Glomerular visceral epithelial cell (primary cell): ENCODE measurements around the gene CHKB.
"Not testable (repeated sequence)": the region's sequence is repeated elsewhere in the genome, so short reads cannot be mapped to it uniquely, and the experiment has no call there.

ENCODE experiments used
- DNase-seq: peaks from one replicate; pipeline ENCODE4 v3.0.0-alpha.2; 2016; ENCODE audit errors: extremely low spot score

Gene CHKB

GRCh38 chr22:50612168-50612527, 29.5 kb upstream of the CHKB start:
- DNase-seq: no peak

DNA sequence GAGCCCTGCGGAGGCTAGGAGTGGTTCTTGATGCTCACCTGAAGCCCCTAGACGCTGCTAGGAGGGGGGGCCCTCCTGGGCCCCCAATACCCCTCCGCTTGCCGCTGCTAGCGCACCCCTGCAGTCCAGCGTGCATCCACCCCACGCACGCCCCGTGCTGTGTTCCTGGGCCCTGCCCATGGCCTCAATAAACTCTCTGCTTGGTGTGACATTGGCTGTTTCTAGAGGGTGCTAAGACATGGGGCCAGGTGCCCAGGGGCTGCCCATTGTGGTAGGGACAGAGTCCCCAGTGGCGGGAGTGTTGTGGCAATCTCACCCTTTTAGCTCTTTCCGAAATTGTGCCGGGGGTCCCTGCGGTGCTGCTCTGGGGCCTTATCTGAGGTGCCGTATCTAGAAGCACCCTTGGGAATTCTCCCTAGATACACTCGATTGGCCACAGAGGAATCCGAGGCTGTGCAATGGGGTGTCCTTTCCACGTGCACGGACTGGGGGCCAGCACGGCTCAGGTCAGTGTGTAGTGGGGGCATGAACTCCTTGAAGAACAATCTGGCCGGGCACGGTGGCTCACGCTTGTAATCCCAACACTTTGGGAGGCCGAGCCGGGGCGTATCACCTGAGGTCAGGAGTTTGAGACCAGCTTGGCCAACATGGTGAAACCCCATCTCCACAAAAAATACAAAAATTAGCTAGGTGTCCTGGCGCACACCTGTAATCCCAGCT, 28.9 kb upstream of the CHKB start:
- no peak for DNase-seq

GRCh38 chr22:50610581-50610980, 27.9 kb upstream of the CHKB start:
- DNase-seq: no peak

DNA sequence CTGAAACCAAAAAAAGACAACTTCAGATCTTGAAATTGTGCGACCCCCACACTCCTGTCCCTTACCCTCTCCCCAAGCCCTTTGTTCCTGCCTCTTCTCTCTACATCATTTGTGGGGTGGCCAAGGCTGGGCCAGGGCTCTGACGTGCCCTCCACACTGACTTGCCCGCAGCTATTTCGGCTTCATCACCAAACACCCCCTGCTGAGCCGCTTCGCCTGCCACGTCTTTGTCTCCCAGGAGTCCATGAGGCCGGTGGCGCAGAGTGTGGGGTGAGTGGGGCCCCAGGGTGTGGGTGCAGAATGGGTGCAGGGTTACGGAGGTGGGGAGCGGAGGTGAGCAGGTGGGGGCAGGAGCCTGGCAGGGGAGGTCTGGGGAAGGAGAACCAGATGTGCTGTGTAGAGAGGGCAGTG, 27.4 kb upstream of the CHKB start:
- DNase-seq: no peak

- no peak for DNase-seq
Observed at GRCh38 chr22:50609599-50609998, 26.9 kb upstream of the CHKB start.

- no peak for DNase-seq
Observed at GRCh38 chr22:50608996-50609395, 26.3 kb upstream of the CHKB start.

- DNase-seq: not testable (repeated sequence)
Observed at GRCh38 chr22:50608058-50608840, 25.6 kb upstream of the CHKB start.

- DNase-seq: no peak
Observed at GRCh38 chr22:50607659-50608020, 25.0 kb upstream of the CHKB start.

- no peak for DNase-seq
Observed at GRCh38 chr22:50606946-50607658, 24.5 kb upstream of the CHKB start.

- DNase-seq: no peak
Observed at GRCh38 chr22:50606165-50606945, 23.7 kb upstream of the CHKB start.

DNA sequence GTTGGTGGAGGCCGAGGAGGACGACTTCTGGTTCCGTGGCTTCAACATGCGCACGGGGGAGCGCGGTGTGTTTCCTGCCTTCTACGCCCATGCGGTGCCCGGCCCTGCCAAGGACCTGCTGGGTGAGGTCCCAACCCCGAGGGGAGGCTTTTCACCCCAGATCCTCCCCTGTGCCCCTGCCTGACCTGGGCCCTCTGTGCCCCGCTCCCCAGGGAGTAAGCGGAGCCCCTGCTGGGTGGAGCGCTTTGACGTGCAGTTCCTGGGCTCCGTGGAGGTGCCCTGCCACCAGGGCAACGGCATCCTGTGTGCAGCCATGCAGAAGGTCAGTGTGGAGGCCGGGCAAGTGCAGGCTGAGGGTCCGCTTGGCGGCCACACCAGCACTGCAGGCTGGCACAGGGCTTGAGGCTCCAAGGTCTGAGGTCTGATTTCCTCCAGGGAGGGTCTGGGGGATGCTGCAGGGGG, 23.0 kb upstream of the CHKB start:
- no peak for DNase-seq

DNA sequence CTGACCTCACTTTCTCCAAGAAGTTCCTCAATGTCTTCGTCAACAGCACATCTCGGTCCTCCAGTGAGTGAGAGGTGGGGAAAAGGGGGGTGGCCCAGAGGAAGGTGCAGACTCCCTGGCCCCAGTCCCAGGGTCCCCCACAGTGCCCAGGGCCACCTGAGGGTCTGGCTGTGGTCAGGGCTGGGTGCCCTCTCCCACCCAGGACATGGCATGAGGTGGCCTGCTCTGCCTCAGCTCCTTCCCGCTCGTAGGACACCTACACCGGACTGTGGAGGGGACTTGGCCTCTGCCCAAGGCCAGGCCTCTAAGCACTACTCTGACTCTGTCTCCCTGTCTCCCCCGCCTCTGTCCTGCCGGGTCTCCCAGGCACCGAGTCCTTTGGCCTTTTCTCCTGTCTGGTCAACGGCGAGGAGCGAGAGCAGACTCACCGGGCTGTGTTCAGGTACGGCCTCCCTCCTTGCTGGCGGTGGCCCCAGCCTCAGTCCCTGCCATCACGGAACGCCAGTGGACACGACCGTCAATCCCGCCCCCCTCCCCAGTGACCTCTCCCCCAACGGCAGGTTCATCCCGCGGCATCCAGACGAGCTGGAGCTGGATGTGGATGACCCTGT, 22.5 kb upstream of the CHKB start:
- no peak for DNase-seq

- no peak for DNase-seq
Observed at GRCh38 chr22:50604256-50605001, 21.8 kb upstream of the CHKB start.

DNA sequence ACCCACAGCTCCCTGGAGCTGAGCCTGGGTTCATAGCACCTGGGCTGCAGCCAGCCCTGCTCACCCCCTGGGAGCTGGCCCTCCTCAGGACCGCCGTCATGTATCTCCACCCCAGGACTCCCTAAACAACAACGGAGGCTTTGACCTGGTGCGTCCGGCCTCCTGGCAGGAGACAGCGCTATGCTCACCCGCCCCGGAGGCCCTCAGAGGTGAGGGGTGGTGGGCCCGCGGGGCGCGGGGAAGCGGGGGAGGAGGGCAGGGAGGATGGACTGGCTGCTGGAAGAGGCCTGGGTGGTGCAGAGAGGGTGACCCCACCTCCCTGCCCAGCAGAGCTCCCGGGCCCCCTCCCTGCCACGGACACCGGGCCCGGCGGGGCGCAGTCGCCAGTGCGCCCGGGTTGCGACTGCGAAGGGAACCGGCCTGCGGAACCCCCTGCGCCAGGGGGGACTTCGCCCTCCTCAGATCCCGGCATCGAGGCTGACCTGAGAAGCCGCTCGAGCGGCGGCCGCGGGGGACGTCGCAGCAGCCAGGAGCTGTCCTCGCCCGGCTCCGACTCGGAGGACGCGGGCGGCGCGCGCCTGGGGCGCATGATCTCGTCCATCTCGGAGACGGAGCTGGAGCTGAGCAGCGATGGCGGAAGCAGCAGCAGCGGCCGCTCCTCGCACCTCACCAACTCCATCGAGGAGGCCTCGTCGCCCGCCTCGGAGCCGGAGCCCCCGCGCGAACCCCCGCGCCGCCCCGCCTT, 21.0 kb upstream of the CHKB start:
- DNase-seq: no peak

GRCh38 chr22:50602338-50602700, 19.7 kb upstream of the CHKB start:
- no peak for DNase-seq

DNA sequence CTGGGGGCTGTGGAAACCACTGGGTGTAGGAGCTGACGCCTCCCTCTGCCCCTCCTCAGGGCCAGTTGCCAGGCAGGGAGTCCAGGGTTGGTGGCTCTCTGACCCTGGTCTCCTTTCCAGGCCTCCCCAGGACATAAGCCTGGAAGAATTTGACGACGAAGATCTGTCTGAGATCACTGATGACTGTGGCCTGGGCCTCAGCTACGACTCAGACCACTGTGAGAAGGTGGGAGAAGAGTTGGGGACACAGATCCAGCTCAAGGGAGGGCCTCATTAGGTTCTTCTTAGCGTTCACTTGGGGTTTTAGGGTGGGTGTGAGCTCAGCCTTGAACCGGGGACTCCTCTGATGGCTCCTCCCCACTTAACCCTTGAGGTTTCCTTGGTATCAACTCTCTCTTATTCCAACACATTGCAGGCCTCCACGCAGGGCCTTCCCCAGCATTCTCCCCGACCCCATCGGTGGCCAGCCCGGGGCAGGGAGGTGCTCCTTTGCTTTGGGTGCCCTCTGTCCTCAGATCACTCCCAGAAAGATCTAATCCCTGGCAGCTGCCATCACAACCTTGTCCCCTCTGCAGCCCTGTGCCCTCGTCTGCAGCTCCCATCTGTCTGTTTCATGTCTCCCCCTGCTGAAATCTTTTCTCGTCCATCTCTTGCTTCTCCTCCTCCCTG, 19.2 kb upstream of the CHKB start:
- no peak for DNase-seq

GRCh38 chr22:50600967-50601668, 18.5 kb upstream of the CHKB start:
- no peak for DNase-seq

- no peak for DNase-seq
Observed at GRCh38 chr22:50600538-50600937, 17.9 kb upstream of the CHKB start, which contains the start of gene MAPK8IP2. MAPK8IP2 (plus strand) TSS chr22:50600793; CDS start chr22:50600819, 26 bp downstream.
